ENCODE measurements around the gene BMAL2.

GRCh38 chr12:27289414-27289813, 43.2 kb upstream of the BMAL2 start:
- TF ChIP-seq CTCF (IDR thresholded peaks at IDR 0.05): no peak
- no peak for TF ChIP-seq POLR2A (IDR thresholded peaks at IDR 0.05)
- no peak for TF ChIP-seq POLR2AphosphoS5 (IDR thresholded peaks at IDR 0.05; ENCODE audit: insufficient read depth in 1 of 2, low read depth in 1 of 2)

Data from vagina (tissue), 2 donors.